Lung (tissue), 12 donors: Measurements from ENCODE around the gene BFSP1. TPM values are rescaled to one million over a fixed set of nuclear protein-coding genes. Genes with fewer than 3 reads are reported as not detected.
A peak's percentile ranks its signal among the peaks of the same experiment; 100 is the strongest.

Experiments
- ATAC-seq: fragments of 200-7000 bp; cut with Tn5 transposase; one replicate; pipeline ENCODE4 v1.9.1; 2020; ENCODE audit warnings: moderate number of reproducible peaks; ENCODE audit not compliant: insufficient read depth, low FRiP score
- DNase-seq, 3 donors: peaks; one replicate each; pipeline ENCODE4 v3.0.0-alpha.2; 2013 to 2017
- H3K27ac ChIP-seq, 2 donors: one replicate each; pipeline ENCODE4 v1.5.1; 2013; ENCODE audit warnings: mild to moderate bottlenecking in 2 of 2, moderate library complexity in 2 of 2, control low read depth in 1 of 2, inconsistent platforms in 1 of 2, low read depth in 1 of 2, low read length in 1 of 2
- H3K27me3 ChIP-seq, 3 donors: one replicate each; pipeline ENCODE4 v1.5.1; 2013; ENCODE audit warnings: low read length in 2 of 3; ENCODE audit not compliant: control insufficient read depth in 3 of 3, insufficient read depth in 3 of 3
- H3K36me3 ChIP-seq, 4 donors: one replicate each; pipeline ENCODE4 v1.5.1; 2013; ENCODE audit warnings: low read length in 4 of 4, mild to moderate bottlenecking in 1 of 4, moderate library complexity in 1 of 4; ENCODE audit not compliant: control insufficient read depth in 4 of 4, insufficient read depth in 4 of 4
- H3K4me1 ChIP-seq, 5 donors: one replicate each; pipeline ENCODE4 v1.5.1; 2013; ENCODE audit warnings: low read length in 5 of 5, mild to moderate bottlenecking in 2 of 5, moderate library complexity in 1 of 5; ENCODE audit not compliant: control insufficient read depth in 5 of 5, insufficient read depth in 5 of 5
- H3K4me3 ChIP-seq: one replicate; pipeline ENCODE4 v1.5.1; 2013; ENCODE audit warnings: mild to moderate bottlenecking, control low read depth, moderate library complexity
- H3K9ac ChIP-seq, 2 donors: one replicate each; pipeline ENCODE4 v1.5.1; 2013; ENCODE audit warnings: low read length in 2 of 2, control low read depth in 1 of 2; ENCODE audit not compliant: insufficient read depth in 1 of 2
- H3K9me3 ChIP-seq, 4 donors: one replicate each; pipeline ENCODE4 v1.5.1; 2013; ENCODE audit warnings: low read length in 3 of 4, mild to moderate bottlenecking in 1 of 4, moderate library complexity in 1 of 4; ENCODE audit not compliant: control insufficient read depth in 4 of 4, insufficient read depth in 3 of 4
- WGBS, 2 donors: extraction: QIAGEN DNeasy Blood & Tissue Kit; methylation state at CpG; one replicate each; pipeline ENCODE4 v1.1.7; 2013; 5-methylcytosine and 5-hydroxymethylcytosine counted together
- polyA plus RNA-seq, 2 donors: library from polyadenylated mRNA; stranded (reverse); fragments of 200-250 nt; gene quantifications; one replicate each; pipeline ENCODE4 v1.2.1, GENCODE V29; 2013
- total RNA-seq, 2 donors: library from RNA; depleted of rRNA in 1 of 2; stranded (reverse); fragments of >200 nt in 1 of 2; gene quantifications; one replicate each; pipeline ENCODE4 v1.2.1, GENCODE V29; 2014 to 2021
- TF ChIP-seq, protein P1 (sequence below): IDR thresholded peaks from 2 replicates; pipeline ENCODE4 v1.5.1; 2012; ENCODE audit warnings: mild to moderate bottlenecking; ENCODE audit errors: control extremely low read depth, extremely low read depth
- donor health status: control.
- donor health status: control.
- donor health status: Bipolar disorder and iron deficiency.
- donor health status: healthy.
- donor health status: DM: yes; HTN: yes; CAD: no.

The BFSP1 gene
- total and polyA plus RNA-seq, 4 donors: 0.65 to 2.8 (median 1.8) TPM

DNA sequence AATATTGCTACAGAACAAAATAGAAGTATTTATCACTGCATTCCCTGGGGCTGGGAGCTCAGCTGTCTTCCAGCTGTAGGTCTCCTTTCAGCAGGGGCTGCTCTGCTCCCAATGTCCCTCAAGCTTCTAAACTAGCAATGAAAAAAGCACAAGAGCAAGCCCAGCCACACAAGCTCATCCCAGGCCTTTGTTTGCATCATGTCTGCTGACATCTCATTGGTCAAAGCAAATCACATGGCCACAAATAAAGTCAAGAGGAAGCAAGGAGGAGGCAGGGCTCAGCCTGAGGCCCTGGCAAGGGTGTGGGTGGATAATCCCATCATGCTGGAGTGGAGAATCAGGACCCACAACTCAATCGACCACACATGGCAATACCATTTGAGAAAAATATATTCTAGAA lies 2.2 kb upstream of the BFSP1 start:
- Histone ChIP-seq H3K27me3 (no peaks in the 10 kb centered on the region), H3K9me3 (no peaks in the 10 kb centered on the region), H3K9ac (no peak overlapping the region), H3K36me3 (no peaks in the 10 kb centered on the region), H3K27ac (no peak overlapping the region), H3K4me3 (no peak overlapping the region), H3K4me1 (peaks cover 0 to 10% (median 3%) of the 10 kb centered on the region in 5 donors)
- ATAC-seq (no peak), DNase-seq (peak; percentile 37 to 64 (median 63))
- TF ChIP-seq, protein P1, sequence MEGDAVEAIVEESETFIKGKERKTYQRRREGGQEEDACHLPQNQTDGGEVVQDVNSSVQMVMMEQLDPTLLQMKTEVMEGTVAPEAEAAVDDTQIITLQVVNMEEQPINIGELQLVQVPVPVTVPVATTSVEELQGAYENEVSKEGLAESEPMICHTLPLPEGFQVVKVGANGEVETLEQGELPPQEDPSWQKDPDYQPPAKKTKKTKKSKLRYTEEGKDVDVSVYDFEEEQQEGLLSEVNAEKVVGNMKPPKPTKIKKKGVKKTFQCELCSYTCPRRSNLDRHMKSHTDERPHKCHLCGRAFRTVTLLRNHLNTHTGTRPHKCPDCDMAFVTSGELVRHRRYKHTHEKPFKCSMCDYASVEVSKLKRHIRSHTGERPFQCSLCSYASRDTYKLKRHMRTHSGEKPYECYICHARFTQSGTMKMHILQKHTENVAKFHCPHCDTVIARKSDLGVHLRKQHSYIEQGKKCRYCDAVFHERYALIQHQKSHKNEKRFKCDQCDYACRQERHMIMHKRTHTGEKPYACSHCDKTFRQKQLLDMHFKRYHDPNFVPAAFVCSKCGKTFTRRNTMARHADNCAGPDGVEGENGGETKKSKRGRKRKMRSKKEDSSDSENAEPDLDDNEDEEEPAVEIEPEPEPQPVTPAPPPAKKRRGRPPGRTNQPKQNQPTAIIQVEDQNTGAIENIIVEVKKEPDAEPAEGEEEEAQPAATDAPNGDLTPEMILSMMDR: no peak
- WGBS, 2 donors: 38 to 81% methylated on average over 1 of the region's 1 CpG

DNA sequence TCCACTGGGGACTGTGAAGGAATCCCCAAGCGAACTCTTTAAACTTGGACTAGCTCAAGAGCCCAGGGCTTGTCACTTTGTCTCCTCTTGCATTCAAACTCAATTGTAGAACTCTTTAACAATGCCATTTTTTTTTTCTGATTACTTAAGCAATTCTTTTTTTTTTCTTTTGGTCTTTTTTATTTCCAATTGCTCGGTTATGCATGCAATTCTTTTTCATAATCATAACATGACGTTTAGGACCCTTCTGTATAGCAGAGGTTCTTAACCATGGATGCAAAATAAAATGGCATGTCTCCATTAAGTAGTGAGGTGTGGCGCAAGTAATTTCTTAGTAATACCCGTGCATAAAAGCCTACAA lies 466 bp upstream of the BFSP1 start:
- Histone ChIP-seq H3K4me1 (peaks cover 0 to 10% (median 3%) of the 10 kb centered on the region in 5 donors), H3K9me3 (no peaks in the 10 kb centered on the region), H3K36me3 (no peaks in the 10 kb centered on the region), H3K27me3 (no peaks in the 10 kb centered on the region), H3K4me3 (peak overlapping the region; percentile 65), H3K27ac (peak overlapping the region in 1 of 2 donors; percentile 58), H3K9ac (peak overlapping the region in 1 of 2 donors; percentile 86)
- DNase-seq (no peak), ATAC-seq (no peak)
- WGBS, 2 donors: 68 to 72% methylated on average over 5 of the region's 5 CpGs
- TF ChIP-seq, protein P1: no peak

DNA sequence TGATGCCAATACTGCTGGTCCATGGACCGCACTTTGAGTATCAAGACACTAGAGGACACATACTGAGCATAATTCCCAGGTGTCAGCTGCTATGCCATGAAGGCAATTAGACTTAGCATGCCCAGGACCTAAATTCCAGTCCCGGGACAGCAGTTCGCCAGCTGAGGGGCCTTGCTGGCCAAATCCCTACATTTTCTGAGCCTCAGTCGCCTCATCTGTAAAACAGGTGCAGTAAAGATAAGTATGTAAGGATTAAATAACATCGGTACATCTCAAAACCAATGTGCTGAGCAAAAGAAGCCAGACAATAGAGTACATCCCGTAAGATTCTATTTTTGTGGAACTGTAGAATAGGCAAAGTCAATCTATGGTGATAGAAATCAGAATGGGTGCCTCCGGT lies 1.0 kb downstream of the BFSP1 start:
- TF ChIP-seq, protein P1: no peak
- H3K4me3 ChIP-seq: no peak overlapping the region
- no peak overlapping the region for H3K9ac ChIP-seq
- WGBS, 2 donors: 86 to 89% methylated on average over 7 of the region's 7 CpGs
- no peak for ATAC-seq
- no peaks in the 10 kb centered on the region for H3K36me3 ChIP-seq
- H3K27ac ChIP-seq: no peak overlapping the region
- no peaks in the 10 kb centered on the region for H3K9me3 ChIP-seq
- DNase-seq: peak in 1 of 3 donors; percentile 14
- no peaks in the 10 kb centered on the region for H3K27me3 ChIP-seq
- H3K4me1 ChIP-seq: peaks cover 0 to 10% (median 3%) of the 10 kb centered on the region in 5 donors

- Histone ChIP-seq H3K9me3 (no peaks in the 10 kb centered on the region), H3K36me3 (no peaks in the 10 kb centered on the region), H3K27me3 (no peaks in the 10 kb centered on the region), H3K27ac (no peak overlapping the region), H3K4me1 (peaks cover 0 to 10% (median 3%) of the 10 kb centered on the region in 5 donors), H3K9ac (no peak overlapping the region), H3K4me3 (no peak overlapping the region)
- no peak for ATAC-seq
- TF ChIP-seq, protein P1: no peak
- DNase-seq: no peak
Observed at GRCh38 chr20:17529586-17529985, 1.6 kb downstream of the BFSP1 start.
